ENCODE measurements around the gene TCF7L2. TPM values are rescaled to one million over a fixed set of nuclear protein-coding genes. Genes with fewer than 3 reads are reported as not detected.

TCF7L2 gene
- total RNA-seq, 2 experiments from 2014 or later, result 0.26 to 0.42 TPM

- CTCF ChIA-PET, result interaction anchor here (0.7 to 1.1 kb wide), 5 partner anchors 9 to 942 kb away, joined by 3 to 5 read pairs (median 3); no protein-coding TSS in a partner anchor
- H3K36me3 Mint-ChIP-seq (ENCODE audit: low read depth), result no peaks in the 10 kb centered on the region
- peaks cover 7% of the 10 kb centered on the region for H3K4me1 Mint-ChIP-seq (ENCODE audit: low read depth)
- peak; percentile 42 for DNase-seq
- no peak overlapping the region for H3K27ac Mint-ChIP-seq
- H3K27me3 Mint-ChIP-seq (ENCODE audit: low read depth), result peaks cover 39% of the 10 kb centered on the region
- peak; percentile 97 for ATAC-seq
- POLR2A ChIA-PET, result no interaction called here
- no peaks in the 10 kb centered on the region for H3K9me3 Mint-ChIP-seq (ENCODE audit: insufficient read depth)
- no peak overlapping the region for H3K4me3 Mint-ChIP-seq
Measured at GRCh38 chr10:113126229-113127201, 176.5 kb downstream of the TCF7L2 start.

GRCh38 chr10:113127261-113127900 is 177.3 kb downstream of the TCF7L2 start:
- Mint-ChIP-seq H3K36me3 (ENCODE audit: low read depth) (no peaks in the 10 kb centered on the region), H3K27ac (no peak overlapping the region), H3K27me3 (ENCODE audit: low read depth) (peaks cover 44% of the 10 kb centered on the region), H3K9me3 (ENCODE audit: insufficient read depth) (no peaks in the 10 kb centered on the region), H3K4me1 (ENCODE audit: low read depth) (peaks cover 7% of the 10 kb centered on the region), H3K4me3 (no peak overlapping the region)
- ChIA-PET POLR2A (no interaction called here), CTCF (interaction anchor here (1.1 kb wide), 1 partner anchor 562 kb away, joined by 3 read pairs; no protein-coding TSS in a partner anchor)
- DNase-seq, result no peak
- no peak for ATAC-seq

- peaks cover 44% of the 10 kb centered on the region for H3K27me3 Mint-ChIP-seq (ENCODE audit: low read depth)
- CTCF ChIA-PET, result interaction anchor here (1.1 kb wide), 1 partner anchor 563 kb away, joined by 3 read pairs; no protein-coding TSS in a partner anchor
- H3K27ac Mint-ChIP-seq, result no peak overlapping the region
- POLR2A ChIA-PET, result no interaction called here
- H3K9me3 Mint-ChIP-seq (ENCODE audit: insufficient read depth), result no peaks in the 10 kb centered on the region
- ATAC-seq (no peak), DNase-seq (no peak)
- no peaks in the 10 kb centered on the region for H3K36me3 Mint-ChIP-seq (ENCODE audit: low read depth)
- H3K4me3 Mint-ChIP-seq, result no peak overlapping the region
- H3K4me1 Mint-ChIP-seq (ENCODE audit: low read depth), result peaks cover 7% of the 10 kb centered on the region
Measured at GRCh38 chr10:113127901-113128283, 177.8 kb downstream of the TCF7L2 start.

GRCh38 chr10:113128450-113129070 is 178.5 kb downstream of the TCF7L2 start:
- H3K4me3 Mint-ChIP-seq, result no peak overlapping the region
- no peaks in the 10 kb centered on the region for H3K36me3 Mint-ChIP-seq (ENCODE audit: low read depth)
- no peak for ATAC-seq
- no peak overlapping the region for H3K27ac Mint-ChIP-seq
- ChIA-PET CTCF (no interaction called here), POLR2A (no interaction called here)
- H3K9me3 Mint-ChIP-seq (ENCODE audit: insufficient read depth), result no peaks in the 10 kb centered on the region
- H3K27me3 Mint-ChIP-seq (ENCODE audit: low read depth), result peaks cover 41% of the 10 kb centered on the region
- no peak for DNase-seq
- peaks cover 7% of the 10 kb centered on the region for H3K4me1 Mint-ChIP-seq (ENCODE audit: low read depth)

- no peak overlapping the region for H3K27ac Mint-ChIP-seq
- H3K4me3 Mint-ChIP-seq, result no peak overlapping the region
- DNase-seq, result no peak
- no peaks in the 10 kb centered on the region for H3K36me3 Mint-ChIP-seq (ENCODE audit: low read depth)
- peaks cover 38% of the 10 kb centered on the region for H3K27me3 Mint-ChIP-seq (ENCODE audit: low read depth)
- ChIA-PET POLR2A (no interaction called here), CTCF (no interaction called here)
- no peaks in the 10 kb centered on the region for H3K9me3 Mint-ChIP-seq (ENCODE audit: insufficient read depth)
- no peak for ATAC-seq
- H3K4me1 Mint-ChIP-seq (ENCODE audit: low read depth), result peaks cover 7% of the 10 kb centered on the region
Measured at GRCh38 chr10:113129117-113129516, 179.1 kb downstream of the TCF7L2 start.

- ChIA-PET CTCF (no interaction called here), POLR2A (interaction anchor here (0.7 kb wide), 1 partner anchor 42 kb away, joined by 4 read pairs; no protein-coding TSS in a partner anchor)
- Mint-ChIP-seq H3K4me3 (no peak overlapping the region), H3K4me1 (ENCODE audit: low read depth) (peaks cover 7% of the 10 kb centered on the region), H3K27ac (no peak overlapping the region), H3K9me3 (ENCODE audit: insufficient read depth) (no peaks in the 10 kb centered on the region), H3K27me3 (ENCODE audit: low read depth) (peaks cover 33% of the 10 kb centered on the region), H3K36me3 (ENCODE audit: low read depth) (no peaks in the 10 kb centered on the region)
- ATAC-seq (no peak), DNase-seq (no peak)
Measured at GRCh38 chr10:113130014-113130641, 180.1 kb downstream of the TCF7L2 start.

GRCh38 chr10:113131613-113132261 is 181.7 kb downstream of the TCF7L2 start:
- H3K27ac Mint-ChIP-seq, result no peak overlapping the region
- H3K4me1 Mint-ChIP-seq (ENCODE audit: low read depth), result peaks cover 4% of the 10 kb centered on the region
- peaks cover 21% of the 10 kb centered on the region for H3K27me3 Mint-ChIP-seq (ENCODE audit: low read depth)
- H3K36me3 Mint-ChIP-seq (ENCODE audit: low read depth), result no peaks in the 10 kb centered on the region
- ATAC-seq (no peak), DNase-seq (no peak)
- CTCF ChIA-PET, result interaction anchor here (1.0 kb wide), 1 partner anchor 254 kb away, joined by 3 read pairs; no protein-coding TSS in a partner anchor
- no peak overlapping the region for H3K4me3 Mint-ChIP-seq
- POLR2A ChIA-PET, result no interaction called here
- no peaks in the 10 kb centered on the region for H3K9me3 Mint-ChIP-seq (ENCODE audit: insufficient read depth)

- H3K4me1 Mint-ChIP-seq (ENCODE audit: low read depth), result no peaks in the 10 kb centered on the region
- ATAC-seq (no peak), DNase-seq (no peak)
- H3K27ac Mint-ChIP-seq, result no peak overlapping the region
- no peak overlapping the region for H3K4me3 Mint-ChIP-seq
- CTCF ChIA-PET, result interaction anchor here (1.0 kb wide), 1 partner anchor 253 kb away, joined by 3 read pairs; no protein-coding TSS in a partner anchor
- H3K27me3 Mint-ChIP-seq (ENCODE audit: low read depth), result peaks cover 15% of the 10 kb centered on the region
- H3K9me3 Mint-ChIP-seq (ENCODE audit: insufficient read depth), result no peaks in the 10 kb centered on the region
- POLR2A ChIA-PET, result no interaction called here
- H3K36me3 Mint-ChIP-seq (ENCODE audit: low read depth), result no peaks in the 10 kb centered on the region
Measured at GRCh38 chr10:113132591-113133121, 182.6 kb downstream of the TCF7L2 start.

GRCh38 chr10:113133497-113134115 is 183.6 kb downstream of the TCF7L2 start:
- POLR2A ChIA-PET, result no interaction called here
- H3K4me1 Mint-ChIP-seq (ENCODE audit: low read depth), result no peaks in the 10 kb centered on the region
- no peak for DNase-seq
- CTCF ChIA-PET, result no interaction called here
- no peak overlapping the region for H3K27ac Mint-ChIP-seq
- H3K27me3 Mint-ChIP-seq (ENCODE audit: low read depth), result peaks cover 7% of the 10 kb centered on the region
- no peaks in the 10 kb centered on the region for H3K36me3 Mint-ChIP-seq (ENCODE audit: low read depth)
- no peaks in the 10 kb centered on the region for H3K9me3 Mint-ChIP-seq (ENCODE audit: insufficient read depth)
- ATAC-seq, result no peak
- no peak overlapping the region for H3K4me3 Mint-ChIP-seq

- CTCF ChIA-PET, result no interaction called here
Measured at GRCh38 chr10:113135025-113135424, 185.0 kb downstream of the TCF7L2 start.

More at GRCh38 chr10:113135025-113135424, 185.0 kb downstream of the TCF7L2 start:
- Mint-ChIP-seq H3K4me1 (ENCODE audit: low read depth) (no peaks in the 10 kb centered on the region), H3K9me3 (ENCODE audit: insufficient read depth) (no peaks in the 10 kb centered on the region), H3K27me3 (ENCODE audit: low read depth) (peaks cover 4% of the 10 kb centered on the region), H3K36me3 (ENCODE audit: low read depth) (no peaks in the 10 kb centered on the region), H3K4me3 (no peak overlapping the region), H3K27ac (no peak overlapping the region)
- no peak for ATAC-seq
- DNase-seq, result no peak
- POLR2A ChIA-PET, result interaction anchor here (0.7 kb wide), 1 partner anchor 157 kb away, joined by 3 read pairs; no protein-coding TSS in a partner anchor

Data from activated CD8-positive, alpha-beta T cell treated with anti-CD3 and anti-CD28 coated beads, Interleukin-2, amount 10 ng/mL, durations not matched to agents 7 days and 5 days (primary cell).